Inferior parietal cortex (tissue), 1 donor: Measurements from ENCODE around the gene BTG1.

ENCODE experiments used
- DNase-seq: peaks from one replicate; pipeline ENCODE4 v3.0.0-alpha.2; 2016; ENCODE audit errors: extremely low spot score

The BTG1 gene

DNA sequence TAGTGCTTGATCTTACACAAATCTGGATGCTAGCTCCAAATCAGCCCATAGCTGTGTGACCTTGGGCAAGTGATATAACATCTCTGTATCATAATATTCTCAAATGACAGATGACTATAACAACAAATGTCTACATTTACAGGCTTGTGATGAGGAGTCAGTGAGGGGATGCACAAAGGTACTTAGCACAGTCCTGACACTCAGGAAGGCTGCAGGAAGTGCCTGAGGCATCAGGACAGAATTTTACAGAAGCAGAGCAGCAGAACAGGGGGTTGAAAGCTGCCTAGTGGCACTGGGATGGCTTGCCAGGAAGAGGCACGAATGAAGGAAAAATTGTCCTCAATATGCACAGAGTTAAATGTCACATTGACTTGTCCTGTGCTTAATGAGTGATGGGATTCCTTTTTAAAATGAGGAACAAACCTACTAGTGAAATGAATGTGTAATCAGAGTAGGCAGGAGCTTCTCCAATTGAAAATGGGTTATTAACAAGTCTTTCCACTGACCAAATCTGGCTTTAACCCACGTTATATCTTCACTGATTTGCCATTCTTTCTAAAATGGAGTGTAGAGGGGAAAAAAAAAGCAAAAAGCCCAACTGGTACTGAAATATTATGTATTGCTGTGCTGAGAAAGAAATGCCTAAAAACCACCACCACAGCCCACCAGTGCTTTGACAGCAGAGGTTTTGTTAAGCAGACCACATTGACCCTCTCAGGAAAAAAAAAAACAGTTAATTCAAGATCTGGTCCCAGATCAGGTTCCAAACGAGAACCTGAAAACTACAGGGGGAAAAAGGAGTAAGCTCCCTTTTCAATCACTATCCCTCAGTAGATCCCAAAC is 11.6 kb downstream of the BTG1 start:
- DNase-seq = no peak

- no peak for DNase-seq
These were observed 12.5 kb downstream of the BTG1 start for GRCh38 chr12:92133171-92133570.

DNA sequence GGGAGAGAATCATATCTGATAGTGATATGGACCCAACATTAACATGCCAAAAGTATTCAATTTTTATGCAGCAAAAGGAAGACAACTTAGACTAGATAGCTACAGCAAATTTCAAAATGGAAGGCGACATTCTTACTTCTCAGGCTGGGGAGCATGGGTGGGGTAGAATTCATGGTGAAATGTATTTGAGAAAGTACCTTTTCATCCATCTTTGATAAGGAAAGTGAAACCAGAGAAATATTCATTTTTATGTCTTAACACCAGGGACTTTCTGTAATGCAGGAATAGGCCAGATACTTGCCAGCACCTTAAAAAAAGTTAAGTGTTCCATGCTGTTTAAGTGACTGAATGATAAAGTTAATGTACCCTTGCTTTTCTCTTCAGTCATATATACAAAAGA is 13.4 kb downstream of the BTG1 start:
- no peak for DNase-seq

- DNase-seq = no peak
These were observed 14.6 kb downstream of the BTG1 start for GRCh38 chr12:92130999-92131398.

DNA sequence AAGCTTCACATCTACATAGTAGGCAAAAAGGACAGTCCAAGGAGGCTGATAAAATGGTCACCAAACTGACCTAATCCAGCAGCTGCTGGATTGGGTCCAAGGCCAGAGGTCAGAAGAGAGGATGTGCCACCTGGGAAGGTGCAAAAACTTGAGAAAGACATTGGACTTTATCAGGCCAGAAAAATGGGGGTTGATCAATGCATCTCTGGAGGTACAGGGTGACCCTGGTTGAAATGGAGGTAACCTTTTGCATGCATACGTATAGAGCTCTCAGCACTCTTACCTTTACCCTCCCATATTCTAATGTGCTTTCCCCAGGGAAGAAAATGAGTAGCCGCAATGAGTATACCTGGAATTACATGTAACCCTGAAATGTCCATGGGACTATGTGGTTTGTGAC is 16.0 kb downstream of the BTG1 start:
- DNase-seq = no peak

GRCh38 chr12:92128612-92129011 is 17.0 kb downstream of the BTG1 start:
- DNase-seq = no peak

DNA sequence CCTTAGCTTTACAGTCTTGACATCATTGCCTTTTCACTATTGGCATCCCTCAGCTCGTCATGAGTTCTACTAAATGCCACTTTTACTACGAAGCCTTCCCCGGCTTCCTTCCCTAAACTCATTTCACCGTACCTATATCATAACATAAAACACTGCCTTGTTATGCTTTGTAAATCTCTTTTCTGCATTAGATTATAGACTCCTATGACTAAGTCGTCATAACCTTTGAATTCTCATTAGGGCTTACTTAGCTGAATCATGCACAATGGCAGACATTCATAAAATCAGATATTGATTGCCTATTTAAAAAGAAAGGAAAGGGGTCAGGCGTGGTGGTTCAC is 21.0 kb downstream of the BTG1 start:
- DNase-seq = no peak

DNA sequence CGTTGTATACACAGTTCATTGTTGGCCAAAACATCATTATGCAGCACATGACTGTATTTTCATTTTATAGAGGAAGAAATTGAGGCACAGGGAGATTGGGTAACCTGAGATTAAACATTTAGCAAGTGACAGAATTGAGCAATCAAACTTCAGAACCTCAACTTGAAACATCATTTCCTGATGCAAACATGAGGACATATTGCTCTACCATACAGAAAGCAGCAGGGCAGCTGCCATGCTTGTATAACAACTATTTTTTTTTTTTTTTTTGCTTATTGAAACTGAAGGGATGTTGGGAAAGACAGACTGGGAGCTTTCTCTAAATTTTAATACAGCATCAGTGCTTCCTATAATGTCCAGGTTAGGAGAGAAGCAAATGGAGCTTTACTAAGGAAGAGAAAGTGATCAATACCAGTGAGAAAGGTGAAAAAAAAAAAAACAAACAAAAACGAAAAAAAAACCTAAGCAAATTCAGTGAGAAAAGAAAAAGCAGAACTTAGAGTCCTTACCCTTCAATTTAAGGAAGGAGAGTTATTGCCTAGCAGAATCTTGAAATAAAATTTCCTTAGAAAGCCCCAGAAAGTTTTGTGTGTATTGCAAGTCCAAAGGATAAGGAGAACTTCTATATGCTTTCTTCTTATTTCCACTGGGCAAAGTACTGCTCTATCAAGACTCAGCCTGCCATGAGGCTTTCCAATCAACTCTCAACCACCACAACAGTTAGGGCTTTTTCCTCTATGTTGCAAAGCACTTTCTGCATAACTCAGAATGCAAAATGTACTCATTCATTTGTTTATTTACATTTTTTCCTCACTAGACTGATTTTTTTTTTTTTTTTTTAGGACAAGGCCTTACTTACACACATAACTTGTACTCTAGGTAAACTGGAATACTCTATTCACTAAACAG is 21.6 kb downstream of the BTG1 start:
- DNase-seq = no peak

DNA sequence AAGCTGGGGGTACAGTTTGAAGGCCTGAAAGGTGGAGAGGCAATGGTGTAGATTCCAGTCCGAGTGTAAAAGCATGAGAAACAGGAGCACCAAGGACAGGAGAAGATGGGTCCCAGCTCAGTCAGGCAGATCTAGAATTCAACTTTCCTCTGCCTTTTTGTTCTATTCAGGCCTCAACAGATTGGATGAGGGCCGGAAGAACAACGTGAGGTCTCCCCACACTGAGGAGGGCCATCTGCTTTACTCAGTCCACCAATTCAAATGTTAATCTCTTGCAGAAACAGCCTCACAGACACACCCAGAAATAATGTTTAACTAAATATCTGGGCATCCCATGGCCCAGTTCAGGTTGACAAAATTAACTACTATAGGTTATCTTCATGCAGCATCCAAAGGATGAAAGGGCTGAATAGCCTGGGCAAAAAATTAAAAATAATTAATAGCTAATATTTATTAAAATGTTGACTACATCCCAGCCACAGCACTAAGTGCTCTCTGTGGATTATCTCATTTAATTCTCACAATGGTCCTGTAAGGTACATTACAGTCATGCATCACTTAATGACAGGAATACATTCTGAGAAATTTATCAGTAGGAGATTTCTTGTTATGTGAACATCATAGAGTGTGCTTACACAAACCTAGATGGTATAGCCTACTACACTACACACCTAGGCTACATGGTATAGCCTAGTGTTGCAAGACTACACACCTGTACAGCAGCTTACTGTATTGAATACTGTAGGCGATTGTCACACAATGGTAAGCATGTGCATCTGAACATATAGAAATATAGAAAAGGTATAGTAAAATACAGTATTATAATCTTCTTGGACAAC is 22.5 kb downstream of the BTG1 start:
- no peak for DNase-seq

- DNase-seq = no peak
These were observed 23.8 kb downstream of the BTG1 start for GRCh38 chr12:92121826-92122225.

DNA sequence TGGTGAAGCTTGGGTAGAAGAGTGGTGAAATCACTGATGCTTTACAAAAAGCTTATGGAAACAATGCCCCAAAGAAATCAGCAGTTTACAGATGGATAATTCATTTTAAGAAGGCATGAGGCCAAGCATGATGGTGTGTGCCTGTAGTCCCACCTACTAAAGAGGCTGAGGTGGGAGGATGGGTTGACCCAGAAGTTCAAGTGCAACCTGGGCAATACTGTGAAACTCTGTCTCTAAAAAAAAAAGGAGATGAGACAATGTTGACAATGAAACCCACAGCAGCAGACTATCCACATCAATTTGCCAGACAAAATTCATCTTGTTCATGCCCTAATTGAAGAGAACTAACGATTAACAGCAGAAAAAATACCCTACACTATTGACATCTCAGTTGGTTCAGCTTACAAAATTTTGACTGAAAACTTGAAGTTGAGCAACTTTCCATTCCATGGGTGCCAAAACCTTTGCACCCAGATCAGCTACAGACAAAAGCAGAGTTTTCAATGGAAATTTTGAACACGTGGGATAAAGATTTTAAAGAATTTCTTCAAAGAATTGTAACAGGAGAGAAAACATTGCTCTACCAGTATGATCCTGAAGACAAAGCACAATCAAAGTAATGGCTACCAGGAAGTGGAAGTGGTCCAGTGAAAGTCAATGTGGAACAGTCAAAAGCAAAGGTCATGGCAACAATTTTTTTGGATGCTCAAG is 26.7 kb downstream of the BTG1 start:
- no peak for DNase-seq

DNA sequence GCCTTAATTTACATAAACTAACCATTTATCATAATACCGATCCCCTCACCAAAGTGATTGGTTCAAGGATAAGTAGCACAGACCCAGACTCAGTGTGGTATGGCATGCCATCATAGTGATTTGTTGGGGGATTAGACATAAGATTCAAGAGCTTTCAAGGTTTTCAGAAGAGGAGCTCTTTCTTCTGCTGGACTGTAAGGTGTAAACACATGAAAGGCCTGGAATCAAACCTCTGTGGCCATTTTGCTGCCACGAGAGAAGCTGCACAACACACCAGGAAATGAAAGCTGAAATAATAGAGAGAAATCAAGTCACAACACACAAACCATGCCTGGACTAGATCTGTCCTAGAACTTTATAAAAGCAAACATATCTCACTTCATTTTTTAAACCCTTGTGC is 30.8 kb downstream of the BTG1 start:
- DNase-seq = no peak

- DNase-seq = no peak
These were observed 34.4 kb downstream of the BTG1 start for GRCh38 chr12:92111256-92111655.

DNA sequence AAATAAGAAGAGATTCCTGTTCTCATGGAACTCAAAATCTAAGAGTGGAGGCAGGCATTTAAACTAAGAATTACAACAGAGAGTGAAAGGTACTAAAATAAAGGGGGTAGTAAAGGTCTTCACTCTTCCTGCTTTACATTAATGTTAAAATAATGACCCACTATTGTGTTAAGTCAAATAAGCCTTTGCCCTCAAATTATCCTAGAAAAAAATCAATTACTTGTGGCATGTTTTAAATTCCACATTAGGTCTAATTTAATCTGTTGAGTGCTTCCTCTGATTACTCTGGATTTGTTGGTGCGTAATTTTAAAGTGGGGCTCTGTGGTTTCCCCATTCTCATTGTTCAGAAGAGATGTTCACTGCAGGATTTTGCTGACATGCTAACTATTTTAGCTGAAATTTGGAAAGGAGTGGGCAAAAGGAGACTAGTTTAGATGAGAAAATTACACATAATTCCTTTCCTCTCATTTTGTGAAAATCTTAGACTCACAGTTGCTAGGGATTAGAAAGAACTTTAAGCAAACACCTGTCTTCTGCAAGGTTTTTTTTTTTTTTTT is 35.5 kb downstream of the BTG1 start:
- DNase-seq = no peak

GRCh38 chr12:92109613-92110012 is 36.0 kb downstream of the BTG1 start:
- DNase-seq = no peak

DNA sequence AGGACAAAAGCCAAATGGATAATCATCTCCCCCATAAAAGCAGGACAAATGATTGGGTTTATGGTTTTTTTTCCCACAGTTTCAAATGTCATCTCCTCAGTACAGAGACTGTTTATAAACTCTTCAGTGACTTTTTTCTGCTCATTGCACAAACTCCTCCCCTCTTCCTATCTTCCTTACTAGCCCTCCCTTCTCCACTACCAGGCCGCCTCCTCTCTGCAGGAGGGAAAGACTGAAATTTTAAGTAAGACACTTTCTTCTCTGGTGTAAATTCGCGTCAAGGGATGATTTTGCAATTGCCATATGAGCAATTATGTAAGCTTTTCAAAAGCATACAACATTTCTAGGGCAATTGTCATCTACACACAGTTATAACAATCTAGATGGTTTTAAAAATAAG is 37.0 kb downstream of the BTG1 start:
- no peak for DNase-seq

- DNase-seq = no peak
These were observed 38.0 kb downstream of the BTG1 start for GRCh38 chr12:92107621-92108131.

GRCh38 chr12:92107094-92107493 is 38.6 kb downstream of the BTG1 start:
- no peak for DNase-seq

DNA sequence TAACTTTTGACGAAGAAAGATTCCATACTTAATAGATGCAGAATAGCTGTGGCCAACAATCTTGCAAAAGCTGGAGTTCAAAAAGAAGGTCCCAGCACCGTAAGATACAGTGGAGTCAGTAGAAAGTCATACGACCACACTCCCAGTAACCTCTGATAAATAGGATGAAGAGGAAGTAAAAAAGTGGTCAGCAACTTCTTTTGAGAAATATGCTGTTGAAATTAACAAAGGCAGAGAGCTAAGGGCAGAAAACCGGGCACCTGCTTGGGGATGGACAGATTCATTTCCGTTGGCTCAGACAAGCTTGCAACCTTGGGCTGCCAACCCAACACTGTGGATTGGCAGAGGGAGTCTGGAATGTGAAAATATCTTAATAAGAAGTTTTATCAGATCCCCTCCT is 40.0 kb downstream of the BTG1 start:
- DNase-seq = no peak

DNA sequence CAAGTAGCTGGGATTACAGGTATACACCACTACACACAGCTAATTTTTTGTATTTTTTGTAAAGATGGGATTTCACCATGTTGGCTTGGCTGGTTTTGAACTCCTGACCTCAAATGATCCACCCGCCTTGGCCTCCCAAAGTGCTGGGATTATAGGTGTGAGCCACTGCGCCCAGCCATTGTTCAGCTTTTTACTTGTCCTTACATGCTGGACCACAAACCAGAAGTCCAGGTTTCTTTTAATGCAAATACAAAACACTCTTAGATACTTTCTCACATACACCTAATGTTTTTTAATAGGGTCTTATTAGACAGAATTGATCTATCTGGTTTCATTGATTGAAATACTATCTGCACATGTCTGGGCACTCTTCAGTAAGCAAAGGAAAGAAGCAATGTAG is 40.5 kb downstream of the BTG1 start:
- DNase-seq = no peak

DNA sequence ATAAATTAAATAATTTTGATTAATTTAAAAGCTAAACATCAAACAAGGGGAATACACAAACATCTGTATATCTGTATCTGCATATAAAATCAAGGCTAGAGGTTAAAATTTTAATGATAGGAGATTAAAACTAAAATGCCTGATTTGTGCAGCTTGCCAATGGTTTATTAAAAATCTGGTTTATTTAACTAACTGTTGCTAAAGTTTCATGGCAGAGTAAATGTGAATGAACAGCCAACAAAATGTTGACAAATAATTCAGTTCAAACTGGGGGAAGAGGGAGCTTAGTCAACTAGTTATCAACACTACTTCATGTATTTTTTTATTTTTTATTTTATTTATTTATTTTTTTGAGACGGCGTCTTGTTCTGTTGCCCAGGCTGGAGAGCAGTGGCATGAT is 43.0 kb downstream of the BTG1 start:
- DNase-seq = no peak
